ENCODE results near the gene NUDT2. TPM values are rescaled to one million over a fixed set of nuclear protein-coding genes. Genes with fewer than 3 reads are reported as not detected.

NUDT2 gene
- total and polyA plus RNA-seq, 2 donors (not counting 1 experiment from before 2014, with no cell fraction given) = 12.2 to 20.4 TPM

DNA sequence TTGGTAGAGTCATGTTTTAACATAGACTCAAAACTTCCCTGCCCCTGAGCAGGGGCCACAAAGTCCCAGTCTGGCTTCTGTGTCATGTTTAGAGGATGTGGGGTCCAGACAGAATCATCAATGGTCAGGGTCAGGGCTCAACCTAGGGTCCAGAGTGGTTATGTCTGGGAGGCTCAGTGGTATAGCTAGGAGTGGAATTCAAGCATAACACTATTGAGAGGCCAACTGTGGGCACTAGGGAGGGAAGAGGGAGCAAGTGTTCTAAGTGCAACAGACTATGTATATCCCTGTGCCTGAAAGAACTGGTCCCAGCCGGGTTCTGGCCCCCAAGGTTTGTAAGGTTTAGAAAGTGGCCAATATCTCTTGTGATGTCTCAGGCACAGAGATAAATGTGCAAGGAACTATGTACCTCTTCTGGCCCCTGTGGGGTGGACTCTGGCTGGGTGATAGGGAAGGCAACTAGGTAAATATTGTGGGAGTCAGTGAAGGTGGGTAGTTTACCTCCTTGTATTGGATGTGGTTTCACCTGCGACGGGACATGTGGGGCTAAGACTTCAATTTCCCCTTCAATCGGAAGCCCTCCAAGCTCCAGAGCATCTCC lies 33.3 kb downstream of the NUDT2 start:
- H3K4me3 Mint-ChIP-seq = no peak overlapping the region
- CTCF ChIA-PET = no interaction called here

More for the DNA sequence above, 33.3 kb downstream of the NUDT2 start:
- POLR2A ChIA-PET = no interaction called here
- no peaks in the 10 kb centered on the region for H3K4me1 ChIP-seq (ENCODE audit: control insufficient read depth in 2 of 2, insufficient read depth in 2 of 2, low read length in 2 of 2)
- no peaks in the 10 kb centered on the region for H3K4me1 Mint-ChIP-seq
- intact Hi-C loops (cut with micrococcal nuclease) = no loop called here
- WGBS (ENCODE audit: insufficient coverage) = 100% methylated on average over 2 of the region's 4 CpGs
- no peak overlapping the region for H3K27ac Mint-ChIP-seq
- H3K4me2 ChIP-seq (replicated peaks; ENCODE audit: low read depth, low read length, poor library complexity, severe bottlenecking) = no peak overlapping the region
- H3K79me2 ChIP-seq (ENCODE audit: control insufficient read depth, insufficient read depth, low read length) = no peaks in the 10 kb centered on the region
- peaks cover 0 to 2% (median 0%) of the 10 kb centered on the region in 3 donors for H3K9me3 ChIP-seq (ENCODE audit: control extremely low read depth in 1 of 3, control insufficient read depth in 2 of 3, insufficient read depth in 1 of 3, low read length in 2 of 3)
- H3K27ac ChIP-seq (ENCODE audit: low read length in 2 of 2) = no peak overlapping the region
- H3K9ac ChIP-seq (ENCODE audit: low read length) = no peak overlapping the region
- H4K20me1 ChIP-seq (ENCODE audit: control insufficient read depth, insufficient read depth, low read length, poor library complexity, severe bottlenecking) = no peaks in the 10 kb centered on the region
- ATAC-seq (ENCODE audit: low read depth) = no peak
- no peak for DNase-seq
- H2AFZ ChIP-seq (ENCODE audit: insufficient read depth, low read depth, low read length, poor library complexity, severe bottlenecking) = no peak overlapping the region
- H3K4me3 ChIP-seq (ENCODE audit: control extremely low read depth in 1 of 5, extremely low read depth in 1 of 5, insufficient read depth in 1 of 5, low read depth in 2 of 5, low read length in 4 of 5) = no peak overlapping the region
- no peak for TF ChIP-seq CTCF (IDR thresholded peaks at IDR 0.05)
- no peaks in the 10 kb centered on the region for H3K27me3 ChIP-seq (replicated peaks in 1 of 4; ENCODE audit: control extremely low read depth in 1 of 4, control insufficient read depth in 3 of 4, insufficient read depth in 4 of 4, low read length in 3 of 4)
- H3K9me3 Mint-ChIP-seq (ENCODE audit: insufficient read depth) = peaks cover 3% of the 10 kb centered on the region
- H3K27me3 Mint-ChIP-seq = no peaks in the 10 kb centered on the region
- H3K36me3 ChIP-seq (replicated peaks in 1 of 2; ENCODE audit: control extremely low read depth in 1 of 2, control insufficient read depth in 1 of 2, extremely low read depth in 1 of 2, insufficient read depth in 2 of 2, low read length in 1 of 2) = no peaks in the 10 kb centered on the region

Measured in B cell (primary cell).